Stimulated activated effector memory CD8-positive, alpha-beta T cell treated with anti-CD3 and anti-CD28 coated beads, Interleukin-12 subunit alpha, Interleukin-12 subunit beta, amount 100 ng/mL, for 72 hours (primary cell): ENCODE results near the gene TMEM63B.
"Not testable (repeated sequence)": the region's sequence is repeated elsewhere in the genome, so short reads cannot be mapped to it uniquely, and the experiment has no call there.

Experiments
- ATAC-seq: fragments of 150-1000 bp; cut with Tn5 transposase; 2 replicates; pipeline ENCODE4 v1.10.0; 2021
- DNase-seq, 2 donors: peaks; one replicate each; pipeline ENCODE4 v3.0.0; 2021 to 2022; ENCODE audit warnings: low spot score in 2 of 2
- H3K27ac Mint-ChIP-seq: one replicate; pipeline ENCODE4 v1.8.0; 2022; ENCODE audit warnings: mild to moderate bottlenecking, mixed read lengths
- H3K36me3 Mint-ChIP-seq: one replicate; pipeline ENCODE4 v1.8.0; 2022; ENCODE audit warnings: mild to moderate bottlenecking, mixed read lengths
- H3K4me1 Mint-ChIP-seq: one replicate; pipeline ENCODE4 v1.8.0; 2022; ENCODE audit warnings: mixed read lengths
- H3K4me3 Mint-ChIP-seq: one replicate; pipeline ENCODE4 v1.8.0; 2022; ENCODE audit warnings: mild to moderate bottlenecking, mixed read lengths
- H3K9me3 Mint-ChIP-seq: one replicate; pipeline ENCODE4 v1.8.0; 2022; ENCODE audit warnings: mixed read lengths

TMEM63B gene

GRCh38 chr6:44142835-44143234, 15.5 kb downstream of the TMEM63B start:
- DNase-seq (no peak), ATAC-seq (no peak)
- Mint-ChIP-seq H3K9me3 (no peaks in the 10 kb centered on the region), H3K36me3 (peaks cover 35% of the 10 kb centered on the region), H3K27ac (peak overlapping the region; percentile 72), H3K4me1 (peaks cover 9% of the 10 kb centered on the region), H3K4me3 (no peak overlapping the region)

- Mint-ChIP-seq H3K27ac (peak overlapping the region; percentile 72), H3K36me3 (peaks cover 31% of the 10 kb centered on the region), H3K4me1 (peaks cover 9% of the 10 kb centered on the region), H3K9me3 (no peaks in the 10 kb centered on the region), H3K4me3 (no peak overlapping the region)
- no peak for ATAC-seq
- no peak for DNase-seq
Observed at GRCh38 chr6:44143731-44144130, 16.4 kb downstream of the TMEM63B start.

GRCh38 chr6:44144536-44144935, 17.2 kb downstream of the TMEM63B start:
- ATAC-seq, H3K4me1 Mint-ChIP-seq, DNase-seq, H3K4me3 Mint-ChIP-seq, H3K9me3 Mint-ChIP-seq, H3K27ac Mint-ChIP-seq: not testable (repeated sequence)
- peaks cover 25% of the 10 kb centered on the region for H3K36me3 Mint-ChIP-seq

GRCh38 chr6:44145839-44146238, 18.5 kb downstream of the TMEM63B start:
- H3K4me3 Mint-ChIP-seq, result no peak overlapping the region
- H3K36me3 Mint-ChIP-seq, result peaks cover 21% of the 10 kb centered on the region
- H3K27ac Mint-ChIP-seq, result peak overlapping the region; percentile 23
- DNase-seq (no peak), ATAC-seq (no peak)
- H3K9me3 Mint-ChIP-seq, result no peaks in the 10 kb centered on the region
- H3K4me1 Mint-ChIP-seq, result peaks cover 2% of the 10 kb centered on the region

- Mint-ChIP-seq H3K4me1 (peaks cover 8% of the 10 kb centered on the region), H3K4me3 (no peak overlapping the region), H3K36me3 (peaks cover 22% of the 10 kb centered on the region), H3K27ac (no peak overlapping the region), H3K9me3 (no peaks in the 10 kb centered on the region)
- no peak for ATAC-seq
- no peak for DNase-seq
Observed at GRCh38 chr6:44146685-44147084, 19.3 kb downstream of the TMEM63B start.

- H3K36me3 Mint-ChIP-seq, result peaks cover 27% of the 10 kb centered on the region
- H3K4me3 Mint-ChIP-seq, result no peak overlapping the region
- ATAC-seq (no peak), DNase-seq (no peak)
- H3K9me3 Mint-ChIP-seq, result no peaks in the 10 kb centered on the region
- peaks cover 9% of the 10 kb centered on the region for H3K4me1 Mint-ChIP-seq
- H3K27ac Mint-ChIP-seq, result no peak overlapping the region
Observed at GRCh38 chr6:44147256-44147655, 19.9 kb downstream of the TMEM63B start.

- ATAC-seq, result no peak
Observed at GRCh38 chr6:44148306-44148705, 21.0 kb downstream of the TMEM63B start.

GRCh38 chr6:44149369-44150012, 22.1 kb downstream of the TMEM63B start:
- no peak for DNase-seq
- peaks cover 9% of the 10 kb centered on the region for H3K4me1 Mint-ChIP-seq
- H3K36me3 Mint-ChIP-seq, result peaks cover 22% of the 10 kb centered on the region
- no peak for ATAC-seq
- no peak overlapping the region for H3K4me3 Mint-ChIP-seq
- no peaks in the 10 kb centered on the region for H3K9me3 Mint-ChIP-seq
- no peak overlapping the region for H3K27ac Mint-ChIP-seq

More at GRCh38 chr6:44148306-44148705, 21.0 kb downstream of the TMEM63B start:
- no peak overlapping the region for H3K27ac Mint-ChIP-seq
- H3K4me1 Mint-ChIP-seq, result peaks cover 9% of the 10 kb centered on the region
- no peak overlapping the region for H3K4me3 Mint-ChIP-seq
- H3K36me3 Mint-ChIP-seq, result peaks cover 27% of the 10 kb centered on the region
- H3K9me3 Mint-ChIP-seq, result no peaks in the 10 kb centered on the region
- DNase-seq, result no peak

- H3K9me3 Mint-ChIP-seq, result no peaks in the 10 kb centered on the region
- DNase-seq (no peak), ATAC-seq (no peak)
- no peak overlapping the region for H3K4me3 Mint-ChIP-seq
- peak overlapping the region; percentile 33 for H3K27ac Mint-ChIP-seq
- peaks cover 13% of the 10 kb centered on the region for H3K36me3 Mint-ChIP-seq
- H3K4me1 Mint-ChIP-seq, result peaks cover 9% of the 10 kb centered on the region
Observed at GRCh38 chr6:44150317-44150917, 23.1 kb downstream of the TMEM63B start.

GRCh38 chr6:44151348-44152108, 24.2 kb downstream of the TMEM63B start:
- Mint-ChIP-seq H3K27ac (peak overlapping the region; percentile 33), H3K9me3 (no peaks in the 10 kb centered on the region), H3K4me3 (no peak overlapping the region), H3K36me3 (peaks cover 6% of the 10 kb centered on the region), H3K4me1 (peaks cover 9% of the 10 kb centered on the region)
- peak; percentile 85 for ATAC-seq
- peak; percentile 86 to 92 for DNase-seq

GRCh38 chr6:44152109-44152461, 24.7 kb downstream of the TMEM63B start:
- no peaks in the 10 kb centered on the region for H3K9me3 Mint-ChIP-seq
- H3K36me3 Mint-ChIP-seq, result peaks cover 6% of the 10 kb centered on the region
- H3K4me1 Mint-ChIP-seq, result peaks cover 9% of the 10 kb centered on the region
- H3K27ac Mint-ChIP-seq, result no peak overlapping the region
- no peak overlapping the region for H3K4me3 Mint-ChIP-seq
- DNase-seq (no peak), ATAC-seq (no peak)

- ATAC-seq, result no peak
- no peak for DNase-seq
- Mint-ChIP-seq H3K4me3 (no peak overlapping the region), H3K36me3 (peaks cover 6% of the 10 kb centered on the region), H3K4me1 (peaks cover 9% of the 10 kb centered on the region), H3K27ac (no peak overlapping the region), H3K9me3 (no peaks in the 10 kb centered on the region)
Observed at GRCh38 chr6:44152533-44152932, 25.2 kb downstream of the TMEM63B start.

GRCh38 chr6:44154067-44154466, 26.7 kb downstream of the TMEM63B start:
- ATAC-seq (no peak), DNase-seq (no peak)
- no peak overlapping the region for H3K27ac Mint-ChIP-seq
- H3K4me1 Mint-ChIP-seq, result peaks cover 9% of the 10 kb centered on the region
- no peaks in the 10 kb centered on the region for H3K9me3 Mint-ChIP-seq
- peaks cover 6% of the 10 kb centered on the region for H3K36me3 Mint-ChIP-seq
- no peak overlapping the region for H3K4me3 Mint-ChIP-seq

- Mint-ChIP-seq H3K4me3 (no peak overlapping the region), H3K36me3 (peaks cover 5% of the 10 kb centered on the region), H3K4me1 (peaks cover 6% of the 10 kb centered on the region), H3K9me3 (no peaks in the 10 kb centered on the region), H3K27ac (peak overlapping the region; percentile 32)
- DNase-seq (no peak), ATAC-seq (no peak)
Observed at GRCh38 chr6:44156494-44157151, 29.3 kb downstream of the TMEM63B start.

- ATAC-seq (no peak), DNase-seq (no peak)
- H3K4me1 Mint-ChIP-seq, result peaks cover 8% of the 10 kb centered on the region
- H3K27ac Mint-ChIP-seq, result peak overlapping the region; percentile 32
- no peaks in the 10 kb centered on the region for H3K9me3 Mint-ChIP-seq
- peaks cover under 1% of the 10 kb centered on the region for H3K36me3 Mint-ChIP-seq
- H3K4me3 Mint-ChIP-seq, result no peak overlapping the region
Observed at GRCh38 chr6:44157152-44157521, 29.8 kb downstream of the TMEM63B start.
